ENCODE measurements around the gene STK35. TPM values are rescaled to one million over a fixed set of nuclear protein-coding genes. Genes with fewer than 3 reads are reported as not detected.
A peak's percentile ranks its signal among the peaks of the same experiment; 100 is the strongest.

The STK35 gene
- total RNA-seq, 1 donor from 2014 or later: 13.5 TPM

GRCh38 chr20:2102585-2103460, 1.2 kb downstream of the STK35 start:
- DNase-seq (ENCODE audit: missing footprints) (peak; percentile 94), ATAC-seq (peak; percentile 87)
- intact Hi-C loops (cut with DNase I): loop anchor here (2.0 to 10.0 kb wide), 2 partner anchors 38 to 372 kb away; partner anchors contain the start of gene SNRPB

GRCh38 chr20:2103461-2104153, 2.0 kb downstream of the STK35 start:
- intact Hi-C loops (cut with DNase I): loop anchor here (2.0 to 10.0 kb wide), 2 partner anchors 37 to 371 kb away; partner anchors contain the start of gene SNRPB
- ATAC-seq (no peak), DNase-seq (ENCODE audit: missing footprints) (no peak)

GRCh38 chr20:2104236-2104635, 2.6 kb downstream of the STK35 start:
- no peak for ATAC-seq
- no peak for DNase-seq (ENCODE audit: missing footprints)
- intact Hi-C loops (cut with DNase I): loop anchor here (10.0 kb wide), 1 partner anchor 371 kb away; the partner anchor contains the start of gene SNRPB

GRCh38 chr20:2108498-2108897, 6.9 kb downstream of the STK35 start:
- DNase-seq (ENCODE audit: missing footprints): no peak
- ATAC-seq: no peak
- intact Hi-C loops (cut with DNase I): loop anchor here (10.0 kb wide), 1 partner anchor 366 kb away; the partner anchor contains the start of gene SNRPB

GRCh38 chr20:2108987-2109386, 7.4 kb downstream of the STK35 start:
- intact Hi-C loops (cut with DNase I): loop anchor here (10.0 kb wide), 1 partner anchor 366 kb away; the partner anchor contains the start of gene SNRPB
- DNase-seq (ENCODE audit: missing footprints) (no peak), ATAC-seq (peak; percentile 29)

- DNase-seq (ENCODE audit: missing footprints) (peak; percentile 83), ATAC-seq (peak; percentile 79)
- intact Hi-C loops (cut with DNase I): loop anchor here (10.0 kb wide), 1 partner anchor 365 kb away; the partner anchor contains the start of gene SNRPB
These were observed 8.0 kb downstream of the STK35 start for GRCh38 chr20:2109425-2110210.

- DNase-seq (ENCODE audit: missing footprints): no peak
- no peak for ATAC-seq
- intact Hi-C loops (cut with DNase I): no loop called here
These were observed 11.3 kb downstream of the STK35 start for GRCh38 chr20:2112910-2113309.

GRCh38 chr20:2114127-2114959, 12.7 kb downstream of the STK35 start:
- ATAC-seq (no peak), DNase-seq (ENCODE audit: missing footprints) (no peak)
- intact Hi-C loops (cut with DNase I): no loop called here

- intact Hi-C loops (cut with DNase I): no loop called here
- DNase-seq (ENCODE audit: missing footprints) (no peak), ATAC-seq (peak; percentile 90)
These were observed 13.5 kb downstream of the STK35 start for GRCh38 chr20:2114990-2115681.

- no peak for ATAC-seq
- DNase-seq (ENCODE audit: missing footprints): no peak
- intact Hi-C loops (cut with DNase I): no loop called here
These were observed 14.7 kb downstream of the STK35 start for GRCh38 chr20:2116170-2116940.

- ATAC-seq (no peak), DNase-seq (ENCODE audit: missing footprints) (no peak)
- intact Hi-C loops (cut with DNase I): no loop called here
These were observed 17.2 kb downstream of the STK35 start for GRCh38 chr20:2118783-2119182.

GRCh38 chr20:2122936-2123335, 21.3 kb downstream of the STK35 start:
- intact Hi-C loops (cut with DNase I): no loop called here
- no peak for DNase-seq (ENCODE audit: missing footprints)
- ATAC-seq: peak; percentile 60

GRCh38 chr20:2123720-2124119, 22.1 kb downstream of the STK35 start:
- intact Hi-C loops (cut with DNase I): no loop called here
- ATAC-seq: no peak

GRCh38 chr20:2124564-2125213, 23.1 kb downstream of the STK35 start:
- no peak for DNase-seq (ENCODE audit: missing footprints)
- intact Hi-C loops (cut with DNase I): no loop called here
- ATAC-seq: peak; percentile 24

More at GRCh38 chr20:2123720-2124119, 22.1 kb downstream of the STK35 start:
- no peak for DNase-seq (ENCODE audit: missing footprints)

GRCh38 chr20:2125474-2126112, 24.0 kb downstream of the STK35 start:
- ATAC-seq: peak; percentile 69

GRCh38 chr20:2127238-2127637, 25.6 kb downstream of the STK35 start:
- ATAC-seq (no peak), DNase-seq (ENCODE audit: missing footprints) (no peak)
- intact Hi-C loops (cut with DNase I): no loop called here

More at GRCh38 chr20:2125474-2126112, 24.0 kb downstream of the STK35 start:
- DNase-seq (ENCODE audit: missing footprints): no peak
- intact Hi-C loops (cut with DNase I): no loop called here
